ENCODE results near the gene ELOA.
"Not testable (repeated sequence)": the region's sequence is repeated elsewhere in the genome, so short reads cannot be mapped to it uniquely, and the experiment has no call there.

The ELOA gene

GRCh38 chr1:23743287-23744152 is at the start of gene ELOA:
ELOA (plus strand) TSS chr1:23743471; CDS start chr1:23743504, 33 bp downstream.
- DNase-seq: peak; percentile 13

DNA sequence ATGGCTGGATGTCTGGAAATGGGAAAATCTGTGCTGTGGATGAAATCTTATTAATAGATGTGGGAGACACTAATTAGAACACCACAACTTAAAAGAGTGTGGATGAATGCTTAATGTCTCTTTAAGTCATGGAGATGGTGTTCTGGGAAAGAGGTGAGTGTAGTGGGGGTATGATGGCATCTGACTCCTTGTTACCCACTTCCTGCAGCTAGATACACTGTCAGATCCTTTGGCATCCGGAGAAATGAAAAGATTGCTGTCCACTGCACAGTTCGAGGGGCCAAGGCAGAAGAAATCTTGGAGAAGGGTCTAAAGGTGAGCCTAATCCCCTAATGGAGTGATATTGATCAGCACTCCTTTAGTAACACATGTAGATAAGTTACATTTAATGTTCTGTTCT is 49.7 kb upstream of the ELOA start:
- no peak for DNase-seq

GRCh38 chr1:23694371-23694770 is 48.9 kb upstream of the ELOA start:
- DNase-seq: no peak

GRCh38 chr1:23695667-23696066 is 47.6 kb upstream of the ELOA start:
- DNase-seq: no peak

GRCh38 chr1:23696335-23696989 is 46.8 kb upstream of the ELOA start:
- no peak for DNase-seq

DNA sequence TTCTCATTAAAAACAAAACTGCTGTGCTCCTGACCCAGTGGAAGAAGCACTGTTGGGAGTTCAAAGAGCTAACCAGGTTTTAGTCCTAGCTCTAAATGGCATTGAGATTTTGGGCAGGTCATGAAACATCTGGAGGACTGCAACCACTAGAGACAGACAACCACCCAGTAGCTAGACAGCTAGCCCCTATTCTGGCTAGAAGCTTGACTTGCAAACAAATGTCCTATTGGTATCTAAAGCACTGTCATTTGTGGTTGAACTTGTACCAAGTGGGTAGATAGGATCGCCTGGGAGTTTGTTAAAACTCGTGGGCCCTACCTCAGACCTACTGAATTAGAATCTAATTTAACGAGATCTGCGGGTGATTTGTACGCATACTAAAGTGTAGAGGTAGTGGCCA is 44.8 kb upstream of the ELOA start:
- DNase-seq: no peak

DNA sequence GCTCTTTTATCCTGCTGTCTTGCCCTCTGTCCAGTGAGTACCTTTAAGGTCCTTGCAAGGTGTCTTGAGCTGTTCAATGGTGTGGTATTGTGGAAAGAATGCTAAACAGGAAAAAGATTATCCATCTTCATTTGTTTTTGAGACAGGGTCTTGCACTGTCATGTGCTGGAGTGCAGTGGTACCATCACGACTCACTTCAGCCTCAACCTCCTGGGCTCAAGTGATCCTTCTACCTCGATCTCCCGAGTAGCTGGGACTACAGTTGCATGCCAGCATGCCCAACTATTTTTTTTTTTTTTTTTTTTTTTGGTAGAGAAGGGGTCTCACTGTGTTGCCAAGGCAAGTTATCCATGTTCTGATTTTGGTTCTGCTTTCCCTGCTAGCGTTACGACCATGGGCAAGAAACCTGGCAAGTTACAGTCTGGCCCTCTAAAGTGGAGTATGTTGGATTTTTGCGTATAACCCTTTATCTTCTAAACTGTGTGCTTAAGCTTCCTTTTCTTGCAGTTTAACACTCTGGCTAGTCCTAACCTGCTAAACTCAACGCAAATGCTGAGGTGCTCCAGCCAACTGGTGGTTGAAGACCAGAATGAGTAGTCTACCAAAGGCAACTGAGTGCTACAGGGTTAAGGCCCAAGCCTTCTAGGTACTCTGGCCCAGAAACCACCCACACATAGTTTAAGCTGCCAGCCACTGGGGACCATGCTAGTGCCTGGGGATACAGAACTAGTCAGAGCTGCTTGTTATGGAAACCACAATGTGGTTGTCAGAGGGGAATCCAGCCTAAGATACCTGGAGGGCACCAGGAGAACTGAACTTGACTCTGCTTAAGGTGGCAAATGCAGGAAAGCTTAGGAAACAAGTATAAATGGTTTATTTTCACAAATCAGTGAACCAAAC is 43.7 kb upstream of the ELOA start:
- DNase-seq: no peak

GRCh38 chr1:23701310-23701709 is 42.0 kb upstream of the ELOA start:
- DNase-seq: no peak

- no peak for DNase-seq
Measured at GRCh38 chr1:23701996-23702395, 41.3 kb upstream of the ELOA start.

DNA sequence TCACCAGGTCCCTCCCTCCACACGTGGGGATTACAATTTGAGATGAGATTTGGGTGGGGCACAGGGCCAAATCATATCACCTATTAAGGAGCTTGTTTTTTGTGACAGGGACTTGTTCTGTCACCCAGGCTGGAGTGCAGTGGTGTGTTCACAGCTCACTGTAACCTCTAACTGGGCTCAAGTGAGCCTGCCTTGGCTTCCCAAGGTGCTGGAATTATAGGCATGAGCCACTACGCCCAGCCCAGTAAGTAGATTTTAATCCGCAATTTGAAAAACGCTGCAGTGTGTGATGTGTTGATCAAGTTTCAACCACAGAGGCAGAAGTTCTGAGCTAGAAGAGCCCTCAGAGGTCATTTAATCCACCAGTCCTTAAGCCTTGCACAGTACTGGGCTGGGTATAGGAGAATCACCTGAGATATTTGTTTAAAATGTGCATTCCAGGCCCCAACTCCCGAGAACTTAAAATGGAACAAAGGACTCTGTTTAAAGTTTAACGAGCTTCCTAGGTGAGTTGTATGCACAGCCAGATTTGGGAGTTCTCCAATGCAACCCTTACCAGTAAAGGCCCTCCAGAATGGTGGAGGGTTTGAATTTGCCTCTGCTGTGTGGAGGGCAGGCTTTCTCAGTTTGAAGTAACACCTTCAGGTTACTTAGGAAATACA is 38.3 kb upstream of the ELOA start:
- no peak for DNase-seq

DNA sequence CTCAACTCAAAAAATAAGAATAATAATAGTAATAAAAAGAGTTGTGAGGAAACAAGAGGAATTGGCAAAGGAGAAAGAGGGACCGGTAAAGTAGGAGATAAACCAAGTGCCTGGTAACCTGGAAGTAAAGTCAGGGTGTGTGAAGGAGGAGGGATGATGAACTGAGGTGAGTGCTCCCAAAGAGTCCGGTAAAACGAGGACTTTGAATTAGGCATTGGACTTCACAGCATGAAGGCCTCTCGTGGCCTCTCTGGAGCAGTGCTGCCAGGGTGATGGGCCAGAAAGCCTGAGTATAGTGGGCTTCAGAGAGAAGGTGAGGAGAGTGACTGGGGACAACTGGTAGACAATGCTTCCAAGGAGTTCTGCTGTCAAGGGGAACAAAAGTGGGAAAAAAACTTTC is 34.0 kb upstream of the ELOA start:
- DNase-seq: no peak

DNA sequence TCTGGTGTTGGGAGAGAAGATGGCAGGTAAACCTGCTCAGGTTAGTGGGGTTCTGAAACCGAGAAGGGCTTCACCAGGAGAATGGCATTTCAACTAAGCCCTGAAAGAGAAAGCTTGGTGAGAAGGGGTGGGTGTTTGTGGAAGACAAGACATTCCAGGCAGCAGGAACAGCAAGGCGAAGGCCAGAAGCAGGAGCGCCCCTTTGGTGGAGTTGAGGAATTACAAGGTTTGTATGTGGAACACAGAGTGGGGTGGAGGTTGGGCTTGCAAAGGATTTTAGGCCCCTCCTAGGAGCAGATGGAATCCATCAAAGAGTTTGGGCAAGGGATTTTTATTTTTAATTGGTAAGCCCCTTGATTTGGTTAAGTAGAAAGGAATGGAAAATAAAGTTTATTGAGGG is 24.8 kb upstream of the ELOA start:
- DNase-seq: no peak

DNA sequence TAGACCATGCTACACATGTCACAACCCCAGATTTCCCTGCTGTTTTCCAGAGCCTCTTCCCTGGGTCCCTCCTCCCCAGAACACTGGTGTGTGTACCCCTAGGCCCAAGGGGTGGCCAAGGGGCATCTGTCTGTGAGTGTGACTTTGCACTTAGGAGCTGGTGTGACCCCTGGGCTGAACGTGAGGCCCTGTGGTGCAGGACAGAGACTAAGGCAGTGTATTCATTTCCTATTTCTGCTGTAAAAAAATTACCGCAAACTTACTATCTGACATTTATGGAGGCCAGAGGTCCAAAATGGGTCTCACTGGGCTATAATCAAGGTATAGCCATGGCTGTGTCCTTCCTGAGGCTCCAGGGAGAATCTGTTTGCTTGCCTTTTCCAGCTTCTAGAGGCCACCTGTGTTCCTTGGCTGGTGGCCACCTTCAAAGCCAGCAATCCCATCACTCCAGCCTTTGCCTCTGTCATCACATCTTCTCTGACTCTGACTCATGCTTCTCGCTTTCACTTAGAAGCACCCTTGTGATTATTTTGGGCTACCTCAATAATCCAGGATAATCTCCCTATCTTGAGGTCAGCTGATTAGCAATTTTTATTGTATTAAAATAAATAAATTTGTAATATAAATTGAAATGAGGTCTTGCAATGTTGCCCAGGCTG is 24.0 kb upstream of the ELOA start:
- DNase-seq: no peak

- no peak for DNase-seq
Measured at GRCh38 chr1:23720256-23720995, 22.8 kb upstream of the ELOA start.

GRCh38 chr1:23722652-23723051 is 20.6 kb upstream of the ELOA start:
- no peak for DNase-seq

- DNase-seq: no peak
Measured at GRCh38 chr1:23726686-23727085, 16.6 kb upstream of the ELOA start.

- no peak for DNase-seq
Measured at GRCh38 chr1:23727362-23727811, 15.9 kb upstream of the ELOA start.

DNA sequence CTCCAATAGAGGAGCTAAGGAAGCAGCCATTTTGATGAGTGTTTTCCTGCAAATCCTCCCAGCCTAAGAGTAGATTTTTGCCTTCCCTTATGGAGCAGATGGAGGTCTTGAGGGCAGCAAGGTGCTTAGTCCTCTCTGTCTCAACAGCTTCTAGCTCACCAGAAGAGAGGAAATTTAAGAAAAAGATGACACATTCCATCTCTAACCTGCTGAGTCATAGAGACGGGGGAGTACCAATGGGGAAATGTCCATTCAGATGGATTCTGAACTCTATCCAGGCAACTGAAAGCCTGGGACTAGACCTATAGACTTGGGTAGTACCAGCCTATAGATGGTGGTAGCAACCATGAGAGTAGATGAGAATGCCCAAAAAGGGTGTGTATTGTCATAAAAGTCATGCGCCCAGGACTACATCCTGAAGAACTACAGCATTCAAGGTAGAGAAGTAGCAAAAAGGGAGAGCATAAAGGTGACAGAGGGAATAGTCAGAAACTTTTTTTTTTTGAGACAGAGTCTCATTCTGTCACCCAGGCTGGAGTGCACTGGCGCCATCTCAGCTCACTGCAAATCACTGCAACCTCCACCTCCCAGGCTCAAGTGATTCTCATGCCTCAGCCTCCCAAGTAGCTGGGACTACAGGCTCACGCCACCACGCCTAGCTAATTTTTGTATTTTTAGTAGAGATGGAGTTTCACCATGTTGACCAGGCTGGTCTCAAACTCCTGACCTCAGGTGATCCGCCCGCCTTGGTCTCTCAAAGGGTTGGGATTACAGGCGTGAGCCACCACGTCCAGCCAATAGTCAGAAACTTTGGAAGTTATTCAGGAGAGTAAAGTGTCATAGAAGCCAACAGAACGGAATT is 10.7 kb upstream of the ELOA start:
- no peak for DNase-seq

- DNase-seq: not testable (repeated sequence)
Measured at GRCh38 chr1:23733281-23733680, 10.0 kb upstream of the ELOA start.

DNA sequence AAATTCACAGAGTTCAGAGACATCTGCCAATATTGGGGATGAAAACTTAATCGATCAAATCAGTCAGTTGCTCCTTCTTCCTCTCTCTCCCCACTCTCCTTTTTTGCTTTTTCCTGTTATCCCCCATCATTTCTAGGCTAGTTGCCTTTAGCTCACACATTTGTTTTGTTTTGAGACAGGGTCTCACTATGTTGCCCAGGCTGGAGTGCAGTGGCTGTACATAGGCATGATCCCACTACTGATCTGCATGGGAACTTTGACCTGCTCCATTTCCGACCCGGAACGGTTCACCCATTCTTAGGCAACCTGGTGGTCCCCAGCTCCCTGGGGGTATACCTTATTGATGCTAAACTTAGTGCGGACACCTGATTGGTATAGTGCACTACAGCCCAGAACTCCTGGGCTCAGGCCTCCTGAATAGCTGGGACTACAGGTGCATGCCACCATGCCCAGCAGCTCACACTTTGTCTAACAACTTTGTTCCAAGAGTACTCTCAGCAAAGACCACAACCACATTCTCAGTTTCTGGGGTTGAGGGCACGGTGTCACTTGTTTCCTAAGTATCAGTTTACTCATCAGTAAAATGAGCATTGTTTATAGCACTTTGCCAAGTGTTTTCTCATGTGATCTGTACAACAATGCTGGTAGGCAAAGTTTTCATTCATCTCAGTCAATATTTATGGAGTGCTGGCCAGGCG is 6.7 kb upstream of the ELOA start:
- no peak for DNase-seq
